PC-9 (cell line): ENCODE data around the gene PSMB7. TPM values are rescaled to one million over a fixed set of nuclear protein-coding genes. Genes with fewer than 3 reads are reported as not detected.

Experiments used
- BruUV-seq: library from RNA; stranded (reverse); fragments of 400-500 nt; replicated peaks from 2 replicates; lab custom pipeline; 2021; lab: Mats Ljungman, UMichigan
- CTCF ChIA-PET: fragments of 300-600 bp; sonication (Branson Sonifier 250); formaldehyde crosslinking; loops from one replicate; lab custom pipeline; 2022; ENCODE audit warnings: antibody characterized with exemption; lab: Charles Lee
- POLR2A ChIA-PET: fragments of 300-600 bp; sonication (Branson Sonifier 250); formaldehyde crosslinking; loops from one replicate; lab custom pipeline; 2022; ENCODE audit warnings: antibody characterized with exemption; ENCODE audit not compliant: unreplicated experiment; lab: Charles Lee
- DNase-seq, 2 experiments: peaks; one replicate each; pipeline versions ENCODE4 v3.0.0 to v3.0.0-alpha.2; 2015 to 2022; ENCODE audit warnings: mixed read lengths in 1 of 2
- H2AFZ ChIP-seq: fragments of 200-600 bp; sonication (generic); 2 replicates; pipeline ENCODE4 v1.8.1; 2017; ENCODE audit warnings: antibody characterized with exemption
- H3F3A ChIP-seq: fragments of 200-600 bp; sonication (generic); 2 replicates; pipeline ENCODE4 v1.8.1; 2017; ENCODE audit warnings: antibody characterized with exemption, mild to moderate bottlenecking, low read depth; ENCODE audit not compliant: insufficient read depth
- H3K27ac ChIP-seq: fragments of 200-600 bp; sonication (generic); 2 replicates; pipeline ENCODE4 v1.6.1; 2016; ENCODE audit warnings: mixed run types
- H3K27me3 ChIP-seq: fragments of 200-600 bp; sonication (generic); 2 replicates; pipeline ENCODE4 v1.6.1; 2016; ENCODE audit warnings: low read depth, mixed run types; ENCODE audit not compliant: insufficient read depth
- H3K36me3 ChIP-seq: fragments of 200-600 bp; sonication (generic); 2 replicates; pipeline ENCODE4 v1.6.1; 2016; ENCODE audit warnings: low read depth, mixed run types
- H3K4me1 ChIP-seq: fragments of 200-600 bp; sonication (generic); replicated peaks from 2 replicates; pipeline ENCODE4 v1.6.1; 2016; ENCODE audit warnings: mixed run types; ENCODE audit not compliant: insufficient read depth
- H3K4me2 ChIP-seq: fragments of 200-600 bp; sonication (generic); 2 replicates; pipeline ENCODE4 v1.6.1; 2017; ENCODE audit warnings: mixed run types
- H3K4me3 ChIP-seq: fragments of 200-600 bp; sonication (generic); 2 replicates; pipeline ENCODE4 v1.6.1; 2016; ENCODE audit warnings: mixed run types
- H3K79me2 ChIP-seq: fragments of 200-600 bp; sonication (generic); 2 replicates; pipeline ENCODE4 v1.6.1; 2017; ENCODE audit warnings: low read depth, mixed run types
- H3K9me2 ChIP-seq: fragments of 200-600 bp; sonication (generic); 2 replicates; pipeline ENCODE4 v1.8.1; 2017; ENCODE audit warnings: mild to moderate bottlenecking; ENCODE audit not compliant: insufficient read depth
- H3K9me3 ChIP-seq: fragments of 200-600 bp; sonication (generic); 2 replicates; pipeline ENCODE4 v1.8.1; 2016; ENCODE audit warnings: low read depth; ENCODE audit not compliant: insufficient read depth
- H4K20me1 ChIP-seq: fragments of 200-600 bp; sonication (generic); 2 replicates; pipeline ENCODE4 v1.8.1; 2017; ENCODE audit not compliant: insufficient read depth
- EZH2 ChIP-seq: fragments of 200-600 bp; sonication (generic); IDR thresholded peaks from 2 replicates; pipeline ENCODE4 v1.8.0; 2017; ENCODE audit warnings: antibody characterized with exemption, low read depth
- intact Hi-C: fragments of 100-400 bp; cut with micrococcal nuclease; formaldehyde crosslinking; loops from one replicate; pipeline ENCODE4 v1.10.0; 2022; ENCODE audit not compliant: unreplicated experiment
- total RNA-seq: library from RNA; stranded (reverse); gene quantifications from 2 replicates; pipeline ENCODE4 v1.2.3, GENCODE V29; 2021
- TF ChIP-seq, protein P1 (sequence below): fragments of 200-600 bp; sonication (generic); conservative IDR thresholded peaks from 2 replicates; pipeline ENCODE4 v1.6.1; 2017; ENCODE audit warnings: mixed run types, antibody characterized with exemption, mild to moderate bottlenecking, moderate library complexity

PSMB7 gene
- total RNA-seq, 1 experiment from 2014 or later = 359 TPM

DNA sequence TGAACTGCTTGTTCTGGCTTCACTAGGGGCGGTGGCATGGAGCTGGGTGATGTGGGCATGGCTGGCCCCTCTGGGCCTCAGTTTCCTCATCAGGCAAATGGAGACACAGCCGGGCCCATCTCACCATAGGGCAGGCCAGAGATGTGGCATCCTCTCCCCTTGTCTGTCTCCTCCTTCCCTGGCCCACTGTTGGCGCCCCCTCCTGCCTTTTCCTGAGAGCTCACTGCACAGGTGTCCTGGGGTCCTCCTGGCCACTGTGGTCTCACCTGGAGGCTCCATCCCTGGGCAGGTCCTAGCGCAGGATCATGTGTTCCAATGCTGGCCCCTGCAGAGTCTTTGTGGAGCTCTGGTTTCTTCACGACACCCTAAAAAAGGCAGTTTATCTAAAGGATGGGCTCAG, 104.0 kb downstream of the PSMB7 start:
- TF ChIP-seq, protein P1, sequence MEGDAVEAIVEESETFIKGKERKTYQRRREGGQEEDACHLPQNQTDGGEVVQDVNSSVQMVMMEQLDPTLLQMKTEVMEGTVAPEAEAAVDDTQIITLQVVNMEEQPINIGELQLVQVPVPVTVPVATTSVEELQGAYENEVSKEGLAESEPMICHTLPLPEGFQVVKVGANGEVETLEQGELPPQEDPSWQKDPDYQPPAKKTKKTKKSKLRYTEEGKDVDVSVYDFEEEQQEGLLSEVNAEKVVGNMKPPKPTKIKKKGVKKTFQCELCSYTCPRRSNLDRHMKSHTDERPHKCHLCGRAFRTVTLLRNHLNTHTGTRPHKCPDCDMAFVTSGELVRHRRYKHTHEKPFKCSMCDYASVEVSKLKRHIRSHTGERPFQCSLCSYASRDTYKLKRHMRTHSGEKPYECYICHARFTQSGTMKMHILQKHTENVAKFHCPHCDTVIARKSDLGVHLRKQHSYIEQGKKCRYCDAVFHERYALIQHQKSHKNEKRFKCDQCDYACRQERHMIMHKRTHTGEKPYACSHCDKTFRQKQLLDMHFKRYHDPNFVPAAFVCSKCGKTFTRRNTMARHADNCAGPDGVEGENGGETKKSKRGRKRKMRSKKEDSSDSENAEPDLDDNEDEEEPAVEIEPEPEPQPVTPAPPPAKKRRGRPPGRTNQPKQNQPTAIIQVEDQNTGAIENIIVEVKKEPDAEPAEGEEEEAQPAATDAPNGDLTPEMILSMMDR = no peak
- no peak for TF ChIP-seq EZH2
- Histone ChIP-seq H2AFZ (no peak overlapping the region), H3K27me3 (no peaks in the 10 kb centered on the region), H3K4me3 (no peak overlapping the region), H3F3A (peaks cover 6% of the 10 kb centered on the region; the same call in 1 of the 2 replicates), H3K27ac (no peak overlapping the region), H3K4me1 (peaks cover 26% of the 10 kb centered on the region), H3K9me2 (no peaks in the 10 kb centered on the region), H3K9me3 (no peaks in the 10 kb centered on the region), H3K36me3 (no peaks in the 10 kb centered on the region), H4K20me1 (no peaks in the 10 kb centered on the region), H3K4me2 (no peak overlapping the region), H3K79me2 (0 out of 2 replicates have a peak, but pooled peaks cover 5% of the 10 kb centered on the region)
- DNase-seq = no peak
- intact Hi-C loops = no loop called here
- POLR2A ChIA-PET = no interaction called here
- CTCF ChIA-PET = interaction anchor here (0.7 kb wide), 1 partner anchor 191 kb away, joined by 3 read pairs; no protein-coding TSS in a partner anchor
- BruUV-seq = no TSS peak

DNA sequence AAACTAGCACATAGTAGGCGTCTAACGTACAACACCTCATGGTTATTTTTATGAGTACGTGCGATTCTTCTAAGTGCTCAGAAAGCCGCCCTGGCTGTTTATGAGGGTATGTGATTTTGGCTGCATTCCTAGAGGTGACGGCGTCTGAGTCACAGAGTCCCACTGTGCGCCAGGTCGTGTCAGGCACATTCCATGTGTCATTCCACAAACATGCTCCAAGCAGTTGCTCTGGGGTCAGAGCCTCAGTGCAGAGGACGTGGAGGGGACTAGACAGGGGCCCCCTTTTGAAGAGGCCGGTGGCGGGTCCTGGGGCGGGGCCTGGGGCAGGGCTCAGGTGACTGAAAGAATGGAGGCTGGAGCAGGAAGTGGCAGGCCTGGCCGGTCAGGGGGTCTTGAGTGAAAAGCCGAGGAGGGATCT, 105.6 kb downstream of the PSMB7 start:
- Histone ChIP-seq H3K27me3 (no peaks in the 10 kb centered on the region), H4K20me1 (no peaks in the 10 kb centered on the region), H2AFZ (no peak overlapping the region), H3K4me3 (no peak overlapping the region), H3F3A (peaks cover 16% of the 10 kb centered on the region; the same call in 1 of the 2 replicates), H3K9me3 (no peaks in the 10 kb centered on the region), H3K79me2 (0 out of 2 replicates have a peak, but pooled peaks cover 5% of the 10 kb centered on the region), H3K36me3 (no peaks in the 10 kb centered on the region), H3K4me2 (peak overlapping the region; percentile 43; the same call in 1 of the 2 replicates), H3K4me1 (peaks cover 37% of the 10 kb centered on the region), H3K9me2 (no peaks in the 10 kb centered on the region), H3K27ac (peak overlapping the region; percentile 13; the same call in 1 of the 2 replicates)
- POLR2A ChIA-PET = interaction anchor here (0.7 kb wide), 1 partner anchor 12 kb away, joined by 5 read pairs; no protein-coding TSS in a partner anchor
- BruUV-seq = no TSS peak
- CTCF ChIA-PET = no interaction called here
- peak; percentile 92 to 96 for DNase-seq
- no peak for TF ChIP-seq EZH2
- TF ChIP-seq, protein P1 = no peak
- intact Hi-C loops = loop anchor here (1.0 to 5.0 kb wide), 5 partner anchors 12 to 377 kb away; partner anchors contain the start of gene DENND1A

DNA sequence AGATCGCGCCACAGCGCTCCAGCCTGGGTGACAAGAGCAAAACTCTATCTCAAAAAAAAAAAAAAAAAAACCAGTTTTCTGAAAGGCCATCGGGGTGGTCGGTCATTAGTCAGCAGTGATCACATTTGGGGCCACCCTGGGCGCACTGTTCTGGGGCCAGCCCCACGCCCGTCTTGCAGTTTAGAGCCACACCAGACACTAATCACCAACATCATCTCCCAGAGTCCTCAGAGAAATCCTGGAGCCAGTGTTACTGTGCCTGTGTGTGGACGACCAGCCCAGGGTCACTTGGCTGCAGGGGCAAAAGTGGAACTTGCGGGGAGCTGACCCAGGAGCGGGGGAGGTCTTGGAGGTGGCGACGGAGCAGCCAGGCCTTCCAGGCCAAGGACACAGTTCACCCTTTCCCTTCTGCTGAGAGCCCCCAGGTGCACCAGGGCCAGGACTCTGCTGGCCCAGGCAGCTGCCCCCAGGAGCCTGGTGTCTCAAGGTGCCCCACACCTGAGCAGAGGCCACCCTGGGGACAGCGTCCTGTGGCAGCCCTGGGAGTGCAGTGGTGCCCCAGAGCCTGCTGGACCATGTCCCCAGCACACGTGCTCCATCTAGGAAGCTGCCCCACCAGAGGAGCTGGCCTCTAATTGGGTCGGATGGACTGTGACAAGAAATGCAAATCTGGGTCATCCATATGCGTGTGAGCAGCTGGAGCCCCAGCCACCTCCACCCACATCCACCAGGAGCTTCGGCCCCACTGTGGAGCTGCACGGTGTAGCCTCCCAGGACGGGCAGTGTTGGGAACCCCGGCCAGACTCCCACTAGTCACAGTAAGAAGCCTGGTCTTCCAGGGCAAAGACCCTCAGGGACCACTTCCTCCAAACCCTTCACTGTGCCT, 106.4 kb downstream of the PSMB7 start:
- ChIA-PET CTCF (no interaction called here), POLR2A (interaction anchor here (0.7 kb wide), 1 partner anchor 12 kb away, joined by 5 read pairs; no protein-coding TSS in a partner anchor)
- no peaks in the 10 kb centered on the region for H3K9me3 ChIP-seq
- no peak for DNase-seq
- H3F3A ChIP-seq = peaks cover 16% of the 10 kb centered on the region; the same call in 1 of the 2 replicates
- intact Hi-C loops = loop anchor here (1.0 to 5.0 kb wide), 5 partner anchors 12 to 377 kb away; partner anchors contain the start of gene DENND1A
- no peaks in the 10 kb centered on the region for H4K20me1 ChIP-seq
- 0 out of 2 replicates have a peak overlapping the region, but pooled peaks have one; percentile 13 for H3K27ac ChIP-seq
- H3K4me1 ChIP-seq = peaks cover 37% of the 10 kb centered on the region
- BruUV-seq = no TSS peak
- no peaks in the 10 kb centered on the region for H3K9me2 ChIP-seq
- no peak for TF ChIP-seq EZH2
- TF ChIP-seq, protein P1 = no peak
- no peak overlapping the region for H3K4me3 ChIP-seq
- 0 out of 2 replicates have a peak, but pooled peaks cover 5% of the 10 kb centered on the region for H3K79me2 ChIP-seq
- no peak overlapping the region for H2AFZ ChIP-seq
- no peaks in the 10 kb centered on the region for H3K27me3 ChIP-seq
- no peaks in the 10 kb centered on the region; the same call in 1 of the 2 replicates for H3K36me3 ChIP-seq
- H3K4me2 ChIP-seq = no peak overlapping the region
